COLO829 (cell line): ENCODE measurements around the gene KLK15.

Source experiments
- DNase-seq: peaks from one replicate; pipeline ENCODE4 v3.0.0; 2012; ENCODE audit warnings: low spot score

KLK15 gene, protein sequence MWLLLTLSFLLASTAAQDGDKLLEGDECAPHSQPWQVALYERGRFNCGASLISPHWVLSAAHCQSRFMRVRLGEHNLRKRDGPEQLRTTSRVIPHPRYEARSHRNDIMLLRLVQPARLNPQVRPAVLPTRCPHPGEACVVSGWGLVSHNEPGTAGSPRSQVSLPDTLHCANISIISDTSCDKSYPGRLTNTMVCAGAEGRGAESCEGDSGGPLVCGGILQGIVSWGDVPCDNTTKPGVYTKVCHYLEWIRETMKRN

DNA sequence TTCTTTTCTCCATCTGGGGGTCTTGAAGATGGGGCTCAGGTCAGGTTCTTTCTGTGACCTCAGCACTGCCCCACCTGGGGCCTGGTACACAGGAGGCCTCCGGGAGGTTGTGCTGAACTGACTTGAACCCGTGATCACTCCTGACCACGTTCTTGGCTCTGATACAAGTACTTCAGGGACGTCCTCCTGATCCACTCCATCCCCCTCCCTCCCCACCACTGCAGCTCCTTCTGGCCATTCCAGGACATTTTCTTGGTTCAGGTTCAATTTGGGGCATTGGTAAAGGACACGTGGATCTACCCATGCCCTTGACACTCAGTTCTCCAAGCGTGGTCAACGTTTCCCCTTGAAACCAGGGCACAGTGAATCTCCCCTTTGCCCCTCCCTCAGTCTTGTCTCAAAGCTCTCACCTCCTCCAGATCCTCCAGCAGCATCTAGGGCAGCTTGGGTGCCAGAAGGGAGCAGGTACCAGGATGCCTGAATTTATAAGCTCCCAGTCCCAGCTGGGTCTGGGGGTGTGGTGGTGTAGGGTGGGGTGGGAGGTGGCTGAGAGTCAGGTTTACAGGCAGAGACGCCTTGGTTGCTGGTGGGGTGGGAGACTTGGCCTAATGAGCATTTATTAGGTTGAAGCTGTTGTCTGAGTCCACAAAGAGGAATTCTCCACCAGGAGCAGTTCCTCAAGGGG, at the start of gene KLK15:
TSS of gene KLK15 (minus strand) at position 458 of the 685 bp plus-strand sequence. CDS start 2,082 bp downstream, outside the sequence.
- no peak for DNase-seq

DNA sequence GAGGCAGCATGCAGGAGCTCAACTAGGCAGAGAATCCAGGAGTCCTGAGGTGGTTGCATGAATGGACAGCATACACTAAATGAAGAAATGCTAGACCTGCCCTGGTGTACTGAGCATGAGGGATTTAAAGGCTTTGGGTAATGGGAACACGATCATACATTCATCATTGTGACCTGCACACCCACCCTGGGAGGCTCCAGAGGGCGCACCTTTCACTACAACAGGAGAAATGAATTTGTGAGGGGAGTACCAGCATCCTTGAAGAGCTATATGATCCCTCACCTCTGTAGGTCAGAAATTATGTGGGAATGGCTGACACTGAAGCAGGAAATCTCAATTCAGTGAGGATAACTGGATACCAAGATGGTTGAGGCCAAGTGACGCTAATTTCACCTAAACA, 48.8 kb upstream of the KLK15 start:
- no peak for DNase-seq

DNA sequence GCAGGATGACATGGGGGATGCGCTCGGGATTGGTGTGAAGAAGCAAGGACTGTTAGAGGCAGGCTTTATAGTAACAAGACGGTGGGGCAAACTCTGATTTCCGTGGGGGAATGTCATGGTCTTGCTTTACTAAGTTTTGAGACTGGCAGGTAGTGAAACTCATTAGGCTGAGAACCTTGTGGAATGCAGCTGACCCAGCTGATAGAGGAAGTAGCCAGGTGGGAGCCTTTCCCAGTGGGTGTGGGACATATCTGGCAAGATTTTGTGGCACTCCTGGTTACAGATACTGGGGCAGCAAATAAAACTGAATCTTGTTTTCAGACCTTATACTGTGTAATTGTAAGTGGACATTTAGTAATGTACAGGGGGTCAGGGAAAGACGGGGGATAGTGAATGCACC, 46.9 kb upstream of the KLK15 start:
- DNase-seq = no peak

DNA sequence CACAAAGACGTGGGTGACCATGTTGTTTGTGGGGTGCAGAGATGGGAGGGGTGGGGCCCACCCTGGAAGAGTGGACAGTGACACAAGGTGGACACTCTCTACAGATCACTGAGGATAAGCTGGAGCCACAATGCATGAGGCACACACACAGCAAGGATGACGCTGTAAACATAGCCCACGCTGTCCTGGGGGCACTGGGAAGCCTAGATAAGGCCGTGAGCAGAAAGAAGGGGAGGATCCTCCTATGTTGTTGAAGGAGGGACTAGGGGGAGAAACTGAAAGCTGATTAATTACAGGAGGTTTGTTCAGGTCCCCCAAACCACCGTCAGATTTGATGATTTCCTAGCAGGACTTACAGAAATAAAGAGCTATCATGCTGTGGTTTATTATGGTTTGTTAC, 45.5 kb upstream of the KLK15 start:
- no peak for DNase-seq

DNA sequence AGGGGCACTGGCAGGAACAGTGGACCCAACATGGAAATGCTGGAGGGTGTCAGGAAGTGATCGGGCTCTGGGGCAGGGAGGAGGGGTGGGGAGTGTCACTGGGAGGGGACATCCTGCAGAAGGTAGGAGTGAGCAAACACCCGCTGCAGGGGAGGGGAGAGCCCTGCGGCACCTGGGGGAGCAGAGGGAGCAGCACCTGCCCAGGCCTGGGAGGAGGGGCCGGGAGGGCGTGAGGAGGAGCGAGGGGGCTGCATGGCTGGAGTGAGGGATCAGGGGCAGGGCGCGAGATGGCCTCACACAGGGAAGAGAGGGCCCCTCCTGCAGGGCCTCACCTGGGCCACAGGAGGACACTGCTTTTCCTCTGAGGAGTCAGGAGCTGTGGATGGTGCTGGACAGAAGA, 44.0 kb upstream of the KLK15 start:
- no peak for DNase-seq

DNA sequence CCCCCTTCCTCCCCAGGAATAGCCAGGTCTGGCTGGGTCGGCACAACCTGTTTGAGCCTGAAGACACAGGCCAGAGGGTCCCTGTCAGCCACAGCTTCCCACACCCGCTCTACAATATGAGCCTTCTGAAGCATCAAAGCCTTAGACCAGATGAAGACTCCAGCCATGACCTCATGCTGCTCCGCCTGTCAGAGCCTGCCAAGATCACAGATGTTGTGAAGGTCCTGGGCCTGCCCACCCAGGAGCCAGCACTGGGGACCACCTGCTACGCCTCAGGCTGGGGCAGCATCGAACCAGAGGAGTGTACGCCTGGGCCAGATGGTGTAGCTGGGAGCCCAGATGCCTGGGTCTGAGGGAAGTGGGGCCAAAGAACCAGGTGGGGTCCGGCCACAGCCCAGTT, 43.1 kb upstream of the KLK15 start:
- DNase-seq = no peak

DNA sequence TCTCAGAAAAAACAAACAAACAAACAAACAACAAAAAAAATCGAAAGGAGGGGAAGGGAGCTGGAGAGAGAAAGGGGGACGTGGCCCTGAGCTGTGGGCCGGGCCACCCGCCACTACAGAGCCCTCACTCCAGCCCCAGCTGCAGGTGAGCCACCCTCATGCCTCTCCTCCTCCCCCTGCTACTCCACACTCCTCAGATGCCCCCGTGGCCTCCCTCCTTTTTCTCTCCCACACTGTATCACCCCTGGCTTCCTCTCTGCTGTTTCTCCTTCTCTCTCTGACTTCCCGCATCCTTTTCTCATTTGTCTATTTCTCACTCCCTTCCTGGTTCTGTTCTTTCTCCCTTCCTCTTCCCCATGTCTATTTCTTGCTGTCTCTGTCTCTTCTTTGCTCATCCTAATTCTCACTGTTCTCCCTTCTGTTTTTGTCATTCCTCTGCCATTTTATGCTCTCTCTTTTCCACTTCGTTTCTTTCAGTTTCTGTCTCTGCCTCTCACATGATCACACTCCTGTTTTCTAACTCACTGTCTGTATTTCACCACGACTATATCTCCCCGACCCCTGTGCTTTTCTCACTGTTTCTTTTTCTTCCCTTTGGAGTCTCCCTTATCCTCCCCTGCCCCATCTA, 42.5 kb upstream of the KLK15 start:
- no peak for DNase-seq

DNA sequence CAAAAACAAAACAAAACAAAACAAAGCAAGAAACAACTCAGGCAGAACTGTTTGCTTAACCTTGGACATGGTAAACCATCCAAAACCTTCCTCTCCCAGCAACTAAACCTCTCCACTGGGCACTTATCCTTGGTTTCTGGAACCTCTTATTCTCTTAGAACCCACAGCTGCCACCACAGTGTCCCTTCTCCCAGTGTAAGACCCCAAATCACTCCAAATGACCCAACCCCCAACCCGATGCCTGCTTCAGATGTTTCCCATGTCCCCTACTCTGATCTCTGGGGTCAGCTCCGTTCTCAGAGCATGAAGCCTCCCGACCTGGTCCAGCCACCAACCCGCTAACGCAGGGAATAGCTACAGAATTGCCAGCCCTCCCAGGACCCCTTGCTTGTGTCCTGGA, 40.8 kb upstream of the KLK15 start:
- no peak for DNase-seq

DNA sequence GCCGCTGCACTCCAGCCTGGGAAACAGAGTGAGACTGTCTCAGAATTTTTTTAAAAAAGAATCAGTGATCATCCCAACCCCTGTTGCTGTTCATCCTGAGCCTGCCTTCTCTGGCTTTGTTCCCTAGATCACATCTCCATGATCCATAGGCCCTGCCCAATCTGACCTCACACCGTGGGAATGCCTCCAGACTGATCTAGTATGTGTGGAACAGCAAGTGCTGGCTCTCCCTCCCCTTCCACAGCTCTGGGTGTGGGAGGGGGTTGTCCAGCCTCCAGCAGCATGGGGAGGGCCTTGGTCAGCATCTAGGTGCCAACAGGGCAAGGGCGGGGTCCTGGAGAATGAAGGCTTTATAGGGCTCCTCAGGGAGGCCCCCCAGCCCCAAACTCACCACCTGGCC, 39.7 kb upstream of the KLK15 start, which contains the start of gene KLK2:
TSS of gene KLK2 (plus strand) at position 384 of the 400 bp plus-strand sequence. CDS start 35 bp downstream, outside the sequence.
- no peak for DNase-seq

DNA sequence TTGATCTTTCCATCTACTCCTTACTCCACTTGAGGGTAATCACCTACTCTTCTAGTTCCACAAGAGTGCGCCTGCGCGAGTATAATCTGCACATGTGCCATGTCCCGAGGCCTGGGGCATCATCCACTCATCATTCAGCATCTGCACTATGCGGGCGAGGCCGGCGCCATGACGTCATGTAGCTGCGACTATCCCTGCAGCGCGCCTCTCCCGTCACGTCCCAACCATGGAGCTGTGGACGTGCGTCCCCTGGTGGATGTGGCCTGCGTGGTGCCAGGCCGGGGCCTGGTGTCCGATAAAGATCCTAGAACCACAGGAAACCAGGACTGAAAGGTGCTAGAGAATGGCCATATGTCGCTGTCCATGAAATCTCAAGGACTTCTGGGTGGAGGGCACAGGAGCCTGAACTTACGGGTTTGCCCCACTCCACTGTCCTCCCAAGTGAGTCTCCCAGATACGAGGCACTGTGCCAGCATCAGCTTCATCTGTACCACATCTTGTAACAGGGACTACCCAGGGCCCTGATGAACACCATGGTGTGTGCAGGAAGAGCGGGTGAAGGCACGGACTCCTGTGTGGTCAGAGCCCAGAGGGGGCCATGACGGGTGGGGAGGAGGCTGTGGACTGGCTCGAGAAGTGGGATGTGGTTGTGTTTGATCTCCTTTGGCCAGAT, 37.2 kb upstream of the KLK15 start:
- DNase-seq = peak; percentile 60

DNA sequence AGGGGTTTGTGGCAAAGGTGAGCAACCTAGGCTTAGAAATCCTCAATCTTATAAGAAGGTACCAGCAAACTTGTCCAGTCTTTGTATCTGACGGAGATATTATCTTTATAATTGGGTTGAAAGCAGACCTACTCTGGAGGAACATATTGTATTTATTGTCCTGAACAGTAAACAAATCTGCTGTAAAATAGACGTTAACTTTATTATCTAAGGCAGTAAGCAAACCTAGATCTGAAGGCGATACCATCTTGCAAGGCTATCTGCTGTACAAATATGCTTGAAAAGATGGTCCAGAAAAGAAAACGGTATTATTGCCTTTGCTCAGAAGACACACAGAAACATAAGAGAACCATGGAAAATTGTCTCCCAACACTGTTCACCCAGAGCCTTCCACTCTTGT, 36.1 kb upstream of the KLK15 start:
- DNase-seq = no peak

DNA sequence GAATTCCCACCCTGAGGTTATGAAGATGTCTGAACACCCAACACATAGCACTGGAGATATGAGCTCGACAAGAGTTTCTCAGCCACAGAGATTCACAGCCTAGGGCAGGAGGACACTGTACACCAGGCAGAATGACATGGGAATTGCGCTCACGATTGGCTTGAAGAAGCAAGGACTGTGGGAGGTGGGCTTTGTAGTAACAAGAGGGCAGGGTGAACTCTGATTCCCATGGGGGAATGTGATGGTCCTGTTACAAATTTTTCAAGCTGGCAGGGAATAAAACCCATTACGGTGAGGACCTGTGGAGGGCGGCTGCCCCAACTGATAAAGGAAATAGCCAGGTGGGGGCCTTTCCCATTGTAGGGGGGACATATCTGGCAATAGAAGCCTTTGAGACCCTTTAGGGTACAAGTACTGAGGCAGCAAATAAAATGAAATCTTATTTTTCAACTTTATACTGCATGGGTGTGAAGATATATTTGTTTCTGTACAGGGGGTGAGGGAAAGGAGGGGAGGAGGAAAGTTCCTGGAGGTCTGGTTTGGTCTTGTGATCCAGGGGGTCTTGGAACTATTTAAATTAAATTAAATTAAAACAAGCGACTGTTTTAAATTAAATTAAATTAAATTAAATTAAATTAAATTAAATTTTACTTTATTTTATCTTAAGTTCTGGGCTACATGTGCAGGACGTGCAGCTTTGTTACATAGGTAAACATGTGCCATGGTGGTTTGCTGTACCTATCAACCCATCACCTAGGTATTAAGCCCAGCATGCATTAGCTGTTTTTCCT, 28.3 kb upstream of the KLK15 start:
- no peak for DNase-seq

DNA sequence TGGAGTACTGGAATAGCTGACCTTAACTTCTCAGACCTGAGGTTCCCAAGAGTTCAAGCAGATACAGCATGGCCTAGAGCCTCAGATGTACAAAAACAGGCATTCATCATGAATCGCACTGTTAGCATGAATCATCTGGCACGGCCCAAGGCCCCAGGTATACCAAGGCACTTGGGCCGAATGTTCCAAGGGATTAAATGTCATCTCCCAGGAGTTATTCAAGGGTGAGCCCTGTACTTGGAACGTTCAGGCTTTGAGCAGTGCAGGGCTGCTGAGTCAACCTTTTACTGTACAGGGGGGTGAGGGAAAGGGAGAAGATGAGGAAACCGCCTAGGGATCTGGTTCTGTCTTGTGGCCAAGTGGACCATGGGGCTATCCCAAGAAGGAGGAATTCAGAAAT, 27.6 kb upstream of the KLK15 start:
- DNase-seq = no peak

DNA sequence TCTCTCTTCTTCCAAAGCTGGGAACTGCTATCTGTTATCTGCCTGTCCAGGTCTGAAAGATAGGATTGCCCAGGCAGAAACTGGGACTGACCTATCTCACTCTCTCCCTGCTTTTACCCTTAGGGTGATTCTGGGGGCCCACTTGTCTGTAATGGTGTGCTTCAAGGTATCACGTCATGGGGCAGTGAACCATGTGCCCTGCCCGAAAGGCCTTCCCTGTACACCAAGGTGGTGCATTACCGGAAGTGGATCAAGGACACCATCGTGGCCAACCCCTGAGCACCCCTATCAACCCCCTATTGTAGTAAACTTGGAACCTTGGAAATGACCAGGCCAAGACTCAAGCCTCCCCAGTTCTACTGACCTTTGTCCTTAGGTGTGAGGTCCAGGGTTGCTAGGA, 26.5 kb upstream of the KLK15 start:
- DNase-seq = no peak

DNA sequence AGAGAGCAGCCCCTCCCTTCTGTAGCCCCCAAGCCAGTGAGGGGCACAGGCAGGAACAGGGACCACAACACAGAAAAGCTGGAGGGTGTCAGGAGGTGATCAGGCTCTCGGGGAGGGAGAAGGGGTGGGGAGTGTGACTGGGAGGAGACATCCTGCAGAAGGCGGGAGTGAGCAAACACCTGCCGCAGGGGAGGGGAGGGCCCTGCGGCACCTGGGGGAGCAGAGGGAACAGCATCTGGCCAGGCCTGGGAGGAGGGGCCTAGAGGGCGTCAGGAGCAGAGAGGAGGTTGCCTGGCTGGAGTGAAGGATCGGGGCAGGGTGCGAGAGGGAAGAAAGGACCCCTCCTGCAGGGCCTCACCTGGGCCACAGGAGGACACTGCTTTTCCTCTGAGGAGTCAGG, 25.5 kb upstream of the KLK15 start:
- no peak for DNase-seq

DNA sequence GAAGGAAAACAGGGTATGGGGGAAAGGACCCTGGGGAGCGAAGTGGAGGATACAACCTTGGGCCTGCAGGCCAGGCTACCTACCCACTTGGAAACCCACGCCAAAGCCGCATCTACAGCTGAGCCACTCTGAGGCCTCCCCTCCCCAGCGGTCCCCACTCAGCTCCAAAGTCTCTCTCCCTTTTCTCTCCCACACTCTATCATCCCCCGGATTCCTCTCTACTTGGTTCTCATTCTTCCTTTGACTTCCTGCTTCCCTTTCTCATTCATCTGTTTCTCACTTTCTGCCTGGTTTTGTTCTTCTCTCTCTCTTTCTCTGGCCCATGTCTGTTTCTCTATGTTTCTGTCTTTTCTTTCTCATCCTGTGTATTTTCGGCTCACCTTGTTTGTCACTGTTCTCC, 24.0 kb upstream of the KLK15 start:
- no peak for DNase-seq

DNA sequence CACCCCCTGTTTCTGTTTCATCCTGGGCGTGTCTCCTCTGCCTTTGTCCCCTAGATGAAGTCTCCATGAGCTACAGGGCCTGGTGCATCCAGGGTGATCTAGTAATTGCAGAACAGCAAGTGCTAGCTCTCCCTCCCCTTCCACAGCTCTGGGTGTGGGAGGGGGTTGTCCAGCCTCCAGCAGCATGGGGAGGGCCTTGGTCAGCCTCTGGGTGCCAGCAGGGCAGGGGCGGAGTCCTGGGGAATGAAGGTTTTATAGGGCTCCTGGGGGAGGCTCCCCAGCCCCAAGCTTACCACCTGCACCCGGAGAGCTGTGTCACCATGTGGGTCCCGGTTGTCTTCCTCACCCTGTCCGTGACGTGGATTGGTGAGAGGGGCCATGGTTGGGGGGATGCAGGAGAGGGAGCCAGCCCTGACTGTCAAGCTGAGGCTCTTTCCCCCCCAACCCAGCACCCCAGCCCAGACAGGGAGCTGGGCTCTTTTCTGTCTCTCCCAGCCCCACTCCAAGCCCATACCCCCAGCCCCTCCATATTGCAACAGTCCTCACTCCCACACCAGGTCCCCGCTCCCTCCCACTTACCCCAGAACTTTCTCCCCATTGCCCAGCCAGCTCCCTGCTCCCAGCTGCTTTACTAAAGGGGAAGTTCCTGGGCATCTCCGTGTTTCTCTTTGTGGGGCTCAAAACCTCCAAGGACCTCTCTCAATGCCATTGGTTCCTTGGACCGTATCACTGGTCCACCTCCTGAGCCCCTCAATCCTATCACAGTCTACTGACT, 21.4 kb upstream of the KLK15 start, which contains the start of gene KLK3:
TSS of gene KLK3 (plus strand) at position 280 of the 775 bp plus-strand sequence. CDS start at position 321, 41 bp downstream.
- DNase-seq = no peak

DNA sequence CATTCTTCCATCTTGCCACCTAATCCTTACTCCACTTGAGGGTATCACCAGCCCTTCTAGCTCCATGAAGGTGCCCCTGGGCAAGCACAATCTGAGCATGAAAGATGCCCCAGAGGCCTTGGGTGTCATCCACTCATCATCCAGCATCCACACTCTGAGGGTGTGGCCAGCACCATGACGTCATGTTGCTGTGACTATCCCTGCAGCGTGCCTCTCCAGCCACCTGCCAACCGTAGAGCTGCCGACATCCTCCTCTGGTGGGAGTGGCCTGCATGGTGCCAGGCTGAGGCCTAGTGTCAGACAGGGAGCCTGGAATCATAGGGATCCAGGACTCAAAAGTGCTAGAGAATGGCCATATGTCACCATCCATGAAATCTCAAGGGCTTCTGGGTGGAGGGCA, 18.2 kb upstream of the KLK15 start:
- DNase-seq = no peak

DNA sequence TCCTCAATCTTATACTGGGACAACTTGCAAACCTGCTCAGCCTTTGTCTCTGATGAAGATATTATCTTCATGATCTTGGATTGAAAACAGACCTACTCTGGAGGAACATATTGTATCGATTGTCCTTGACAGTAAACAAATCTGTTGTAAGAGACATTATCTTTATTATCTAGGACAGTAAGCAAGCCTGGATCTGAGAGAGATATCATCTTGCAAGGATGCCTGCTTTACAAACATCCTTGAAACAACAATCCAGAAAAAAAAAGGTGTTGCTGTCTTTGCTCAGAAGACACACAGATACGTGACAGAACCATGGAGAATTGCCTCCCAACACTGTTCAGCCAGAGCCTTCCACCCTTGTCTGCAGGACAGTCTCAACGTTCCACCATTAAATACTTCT, 17.4 kb upstream of the KLK15 start:
- no peak for DNase-seq

DNA sequence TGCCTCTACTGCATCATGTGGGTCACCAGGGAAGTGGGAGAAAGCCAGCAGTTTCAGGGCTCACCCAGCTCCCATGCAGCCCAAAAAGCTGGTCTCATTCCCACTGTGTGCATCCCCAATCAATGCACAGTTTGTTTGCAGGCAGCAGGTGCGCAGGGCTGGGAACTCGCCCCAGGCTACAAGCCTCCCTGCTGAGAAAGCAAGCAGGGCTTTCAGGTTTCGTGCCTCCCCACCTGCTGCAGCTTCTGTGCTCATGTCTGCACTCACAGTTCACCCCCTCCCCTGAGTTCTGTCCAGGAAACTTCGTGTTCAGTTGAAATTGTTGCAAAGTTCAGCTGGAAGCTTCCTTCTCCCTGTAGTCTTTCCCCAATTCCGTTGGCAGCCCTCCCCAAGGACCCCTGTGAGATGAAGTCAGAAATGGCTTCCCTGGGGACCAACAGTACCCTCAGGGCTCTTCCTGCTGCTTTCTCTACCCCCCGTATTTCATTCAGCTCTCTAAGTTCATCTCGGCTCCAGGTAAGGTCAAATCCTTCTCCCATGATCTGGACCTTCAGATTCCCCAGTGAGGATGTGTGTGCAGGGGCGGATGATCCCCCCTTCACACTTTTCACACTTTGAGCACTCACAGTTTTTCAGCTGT, 11.0 kb upstream of the KLK15 start:
- no peak for DNase-seq
